ENCODE measurements around the gene MEP1B. TPM values are rescaled to one million over a fixed set of nuclear protein-coding genes. Genes with fewer than 3 reads are reported as not detected.
"Not testable (repeated sequence)": the region's sequence is repeated elsewhere in the genome, so short reads cannot be mapped to it uniquely, and the experiment has no call there.

MEP1B gene
- polyA plus RNA-seq (2013, experiment 1 of 4) = not detected
- polyA plus RNA-seq (2013, experiment 2 of 4) = not detected
- not detected for polyA plus RNA-seq (2013, experiment 3 of 4)
- not detected for polyA plus RNA-seq (2013, experiment 4 of 4)

GRCh38 chr18:32189790-32190189 lies at the start of gene MEP1B:
MEP1B (plus strand) TSS chr18:32190039; CDS start chr18:32190071, 32 bp downstream.
- Histone ChIP-seq H3K36me3 (ENCODE audit: control insufficient read depth, insufficient read depth, low read length) (no peaks in the 10 kb centered on the region), H3K4me1 (ENCODE audit: control insufficient read depth, insufficient read depth, low read length) (no peaks in the 10 kb centered on the region), H3K27me3 (ENCODE audit: control insufficient read depth, insufficient read depth, low read length, poor library complexity, severe bottlenecking) (no peaks in the 10 kb centered on the region), H3K27ac (ENCODE audit: insufficient read depth, low read depth, low read length, poor library complexity, severe bottlenecking) (no peak within 1 kb of the TSS), H3K4me3 (ENCODE audit: insufficient read depth, low read depth, low read length) (no peak within 1 kb of the TSS), H3K9me3 (ENCODE audit: control insufficient read depth, low read length) (no peaks in the 10 kb centered on the region)
- WGBS, 2 experiments = 98 to 100% methylated on average over 2 of the region's 2 CpGs

GRCh38 chr18:32148185-32148870 lies 41.5 kb upstream of the MEP1B start:
- H3K27ac ChIP-seq (ENCODE audit: insufficient read depth, low read depth, low read length, poor library complexity, severe bottlenecking) = no peak overlapping the region
- no peak overlapping the region for H3K4me3 ChIP-seq (ENCODE audit: insufficient read depth, low read depth, low read length)
- no peaks in the 10 kb centered on the region for H3K9me3 ChIP-seq (ENCODE audit: control insufficient read depth, low read length)
- WGBS, 2 experiments = 100% methylated on average over 1 of the region's 2 CpGs; no CpG with 5 or more reads in 1 of the 2 experiments
- H3K27me3 ChIP-seq (ENCODE audit: control insufficient read depth, insufficient read depth, low read length, poor library complexity, severe bottlenecking) = no peaks in the 10 kb centered on the region
- H3K4me1 ChIP-seq (ENCODE audit: control insufficient read depth, insufficient read depth, low read length) = no peaks in the 10 kb centered on the region
- H3K36me3 ChIP-seq (ENCODE audit: control insufficient read depth, insufficient read depth, low read length) = no peaks in the 10 kb centered on the region

- no peak overlapping the region for H3K4me3 ChIP-seq (ENCODE audit: insufficient read depth, low read depth, low read length)
- WGBS, 2 experiments = 94 to 95% methylated on average over 4 to 5 of the region's 5 CpGs
- no peaks in the 10 kb centered on the region for H3K27me3 ChIP-seq (ENCODE audit: control insufficient read depth, insufficient read depth, low read length, poor library complexity, severe bottlenecking)
- no peaks in the 10 kb centered on the region for H3K4me1 ChIP-seq (ENCODE audit: control insufficient read depth, insufficient read depth, low read length)
- no peak overlapping the region for H3K27ac ChIP-seq (ENCODE audit: insufficient read depth, low read depth, low read length, poor library complexity, severe bottlenecking)
- no peaks in the 10 kb centered on the region for H3K36me3 ChIP-seq (ENCODE audit: control insufficient read depth, insufficient read depth, low read length)
- no peaks in the 10 kb centered on the region for H3K9me3 ChIP-seq (ENCODE audit: control insufficient read depth, low read length)
Observed at GRCh38 chr18:32152705-32153448, 37.0 kb upstream of the MEP1B start.

- H3K27me3 ChIP-seq (ENCODE audit: control insufficient read depth, insufficient read depth, low read length, poor library complexity, severe bottlenecking) = peaks cover 4% of the 10 kb centered on the region
- no peak overlapping the region for H3K27ac ChIP-seq (ENCODE audit: insufficient read depth, low read depth, low read length, poor library complexity, severe bottlenecking)
- no peaks in the 10 kb centered on the region for H3K9me3 ChIP-seq (ENCODE audit: control insufficient read depth, low read length)
Observed at GRCh38 chr18:32156855-32157254, 33.0 kb upstream of the MEP1B start.

GRCh38 chr18:32157580-32157979 lies 32.3 kb upstream of the MEP1B start:
- Histone ChIP-seq H3K4me1 (ENCODE audit: control insufficient read depth, insufficient read depth, low read length) (no peaks in the 10 kb centered on the region), H3K27ac (ENCODE audit: insufficient read depth, low read depth, low read length, poor library complexity, severe bottlenecking) (no peak overlapping the region), H3K36me3 (ENCODE audit: control insufficient read depth, insufficient read depth, low read length) (no peaks in the 10 kb centered on the region), H3K9me3 (ENCODE audit: control insufficient read depth, low read length) (no peaks in the 10 kb centered on the region), H3K27me3 (ENCODE audit: control insufficient read depth, insufficient read depth, low read length, poor library complexity, severe bottlenecking) (peaks cover 4% of the 10 kb centered on the region), H3K4me3 (ENCODE audit: insufficient read depth, low read depth, low read length) (no peak overlapping the region)
- 84 to 88% methylated on average over 5 of the region's 5 CpGs for WGBS, 2 experiments

More at GRCh38 chr18:32156855-32157254, 33.0 kb upstream of the MEP1B start:
- H3K4me3 ChIP-seq (ENCODE audit: insufficient read depth, low read depth, low read length) = no peak overlapping the region
- no peaks in the 10 kb centered on the region for H3K4me1 ChIP-seq (ENCODE audit: control insufficient read depth, insufficient read depth, low read length)
- H3K36me3 ChIP-seq (ENCODE audit: control insufficient read depth, insufficient read depth, low read length) = no peaks in the 10 kb centered on the region

- H3K4me1 ChIP-seq (ENCODE audit: control insufficient read depth, insufficient read depth, low read length) = no peaks in the 10 kb centered on the region
- no peaks in the 10 kb centered on the region for H3K36me3 ChIP-seq (ENCODE audit: control insufficient read depth, insufficient read depth, low read length)
- H3K27me3 ChIP-seq (ENCODE audit: control insufficient read depth, insufficient read depth, low read length, poor library complexity, severe bottlenecking) = peaks cover 4% of the 10 kb centered on the region
- no peaks in the 10 kb centered on the region for H3K9me3 ChIP-seq (ENCODE audit: control insufficient read depth, low read length)
- H3K4me3 ChIP-seq (ENCODE audit: insufficient read depth, low read depth, low read length) = no peak overlapping the region
- 28% methylated on average over 22 of the region's 22 CpGs for WGBS, 2 experiments
- H3K27ac ChIP-seq (ENCODE audit: insufficient read depth, low read depth, low read length, poor library complexity, severe bottlenecking) = no peak overlapping the region
Observed at GRCh38 chr18:32158108-32158624, 31.7 kb upstream of the MEP1B start.

- 90 to 92% methylated on average over 8 of the region's 9 CpGs for WGBS, 2 experiments
- H3K4me3 ChIP-seq (ENCODE audit: insufficient read depth, low read depth, low read length); H3K27ac ChIP-seq (ENCODE audit: insufficient read depth, low read depth, low read length, poor library complexity, severe bottlenecking); H3K36me3 ChIP-seq (ENCODE audit: control insufficient read depth, insufficient read depth, low read length); H3K4me1 ChIP-seq (ENCODE audit: control insufficient read depth, insufficient read depth, low read length); H3K9me3 ChIP-seq (ENCODE audit: control insufficient read depth, low read length); H3K27me3 ChIP-seq (ENCODE audit: control insufficient read depth, insufficient read depth, low read length, poor library complexity, severe bottlenecking): not testable (repeated sequence)
Observed at GRCh38 chr18:32158631-32159030, 31.2 kb upstream of the MEP1B start.

GRCh38 chr18:32160547-32160946 lies 29.3 kb upstream of the MEP1B start:
- 83 to 93% methylated on average over 1 to 2 of the region's 2 CpGs for WGBS, 2 experiments
- no peak overlapping the region for H3K27ac ChIP-seq (ENCODE audit: insufficient read depth, low read depth, low read length, poor library complexity, severe bottlenecking)

GRCh38 chr18:32167980-32168730 lies 21.7 kb upstream of the MEP1B start:
- 89 to 94% methylated on average over 3 of the region's 3 CpGs for WGBS, 2 experiments
- H3K9me3 ChIP-seq (ENCODE audit: control insufficient read depth, low read length) = no peaks in the 10 kb centered on the region

More at GRCh38 chr18:32160547-32160946, 29.3 kb upstream of the MEP1B start:
- H3K4me1 ChIP-seq (ENCODE audit: control insufficient read depth, insufficient read depth, low read length) = no peaks in the 10 kb centered on the region
- H3K9me3 ChIP-seq (ENCODE audit: control insufficient read depth, low read length) = no peaks in the 10 kb centered on the region
- no peak overlapping the region for H3K4me3 ChIP-seq (ENCODE audit: insufficient read depth, low read depth, low read length)
- peaks cover 4% of the 10 kb centered on the region for H3K27me3 ChIP-seq (ENCODE audit: control insufficient read depth, insufficient read depth, low read length, poor library complexity, severe bottlenecking)
- H3K36me3 ChIP-seq (ENCODE audit: control insufficient read depth, insufficient read depth, low read length) = no peaks in the 10 kb centered on the region

GRCh38 chr18:32173654-32174053 lies 16.2 kb upstream of the MEP1B start:
- Histone ChIP-seq H3K27me3 (ENCODE audit: control insufficient read depth, insufficient read depth, low read length, poor library complexity, severe bottlenecking) (no peaks in the 10 kb centered on the region), H3K36me3 (ENCODE audit: control insufficient read depth, insufficient read depth, low read length) (no peaks in the 10 kb centered on the region), H3K4me3 (ENCODE audit: insufficient read depth, low read depth, low read length) (no peak overlapping the region), H3K27ac (ENCODE audit: insufficient read depth, low read depth, low read length, poor library complexity, severe bottlenecking) (no peak overlapping the region), H3K9me3 (ENCODE audit: control insufficient read depth, low read length) (no peaks in the 10 kb centered on the region), H3K4me1 (ENCODE audit: control insufficient read depth, insufficient read depth, low read length) (no peaks in the 10 kb centered on the region)
- WGBS, 2 experiments = 90% methylated on average over 2 of the region's 3 CpGs

More at GRCh38 chr18:32167980-32168730, 21.7 kb upstream of the MEP1B start:
- no peaks in the 10 kb centered on the region for H3K27me3 ChIP-seq (ENCODE audit: control insufficient read depth, insufficient read depth, low read length, poor library complexity, severe bottlenecking)
- no peaks in the 10 kb centered on the region for H3K36me3 ChIP-seq (ENCODE audit: control insufficient read depth, insufficient read depth, low read length)
- H3K4me3 ChIP-seq (ENCODE audit: insufficient read depth, low read depth, low read length) = no peak overlapping the region
- H3K4me1 ChIP-seq (ENCODE audit: control insufficient read depth, insufficient read depth, low read length) = no peaks in the 10 kb centered on the region
- no peak overlapping the region for H3K27ac ChIP-seq (ENCODE audit: insufficient read depth, low read depth, low read length, poor library complexity, severe bottlenecking)

Measured in ectodermal cell (in vitro differentiated cells).